Smooth muscle cell (in vitro differentiated cells): ENCODE results near the gene CENATAC. TPM values are rescaled to one million over a fixed set of nuclear protein-coding genes. Genes with fewer than 3 reads are reported as not detected.

Experiments
- DNase-seq: peaks from one replicate; lab custom pipeline; 2025; ENCODE audit not compliant: unreplicated experiment; lab: John Stamatoyannopoulos, UW
- H2AFZ ChIP-seq: fragments of 200-600 bp; sonication (generic); 2 replicates; pipeline ENCODE4 v1.6.0; 2016; ENCODE audit warnings: antibody characterized with exemption, low read depth, mild to moderate bottlenecking
- H3F3A ChIP-seq: fragments of 200-600 bp; sonication (generic); 2 replicates; pipeline ENCODE4 v1.6.0; 2017; ENCODE audit warnings: antibody characterized with exemption, low read depth
- H3K27ac ChIP-seq: fragments of 200-600 bp; sonication (generic); 2 replicates; pipeline ENCODE4 v1.5.1; 2016; ENCODE audit warnings: low read depth, mild to moderate bottlenecking
- H3K27me3 ChIP-seq: fragments of 200-600 bp; sonication (generic); 2 replicates; pipeline ENCODE4 v1.6.1; 2016; ENCODE audit warnings: low read depth, mild to moderate bottlenecking
- H3K36me3 ChIP-seq: fragments of 200-600 bp; sonication (generic); 2 replicates; pipeline ENCODE4 v1.5.1; 2016; ENCODE audit warnings: low read depth
- H3K4me1 ChIP-seq: fragments of 200-600 bp; sonication (generic); 2 replicates; pipeline ENCODE4 v1.5.1; 2016; ENCODE audit warnings: low read depth
- H3K4me2 ChIP-seq: fragments of 200-600 bp; sonication (generic); 2 replicates; pipeline ENCODE4 v1.6.0; 2016; ENCODE audit warnings: mild to moderate bottlenecking
- H3K4me3 ChIP-seq: fragments of 200-600 bp; sonication (generic); 2 replicates; pipeline ENCODE4 v1.5.1; 2016; ENCODE audit warnings: mild to moderate bottlenecking
- H3K79me2 ChIP-seq: fragments of 200-600 bp; sonication (generic); 2 replicates; pipeline ENCODE4 v1.6.0; 2016; ENCODE audit warnings: low read depth, mild to moderate bottlenecking
- H3K9ac ChIP-seq: fragments of 200-600 bp; sonication (generic); 2 replicates; pipeline ENCODE4 v1.6.0; 2016; ENCODE audit warnings: low read depth
- H3K9me3 ChIP-seq: fragments of 200-600 bp; sonication (generic); replicated peaks from 2 replicates; pipeline ENCODE4 v1.5.1; 2016; ENCODE audit warnings: low read depth
- H4K20me1 ChIP-seq: fragments of 200-600 bp; sonication (generic); 2 replicates; pipeline ENCODE4 v1.6.0; 2016; ENCODE audit warnings: low read depth
- WGBS: methylation state at CpG from one replicate; pipeline ENCODE4 v1.1.7; 2016; ENCODE audit warnings: low lambda C conversion rate; 5-methylcytosine and 5-hydroxymethylcytosine counted together
- polyA plus RNA-seq: library from polyadenylated mRNA; unstranded; fragments of >200 nt; fragmentation: Nextera tagmentation; extraction: Ambion mirVana; gene quantifications from 2 replicates; pipeline ENCODE4 v1.2.1, GENCODE V29; 2016
- total RNA-seq: library from RNA; depleted of rRNA; stranded (reverse); fragments of >200 nt; gene quantifications from 2 replicates; pipeline ENCODE4 v1.2.3, GENCODE V29; 2014
- TF ChIP-seq, protein P1 (sequence below): fragments of 200-600 bp; sonication (generic); IDR thresholded peaks from 2 replicates; pipeline ENCODE4 v1.5.1; 2017; ENCODE audit warnings: borderline replicate concordance, mild to moderate bottlenecking, antibody characterized with exemption; ENCODE audit not compliant: insufficient read depth, poor library complexity, severe bottlenecking

Gene CENATAC
- total and polyA plus RNA-seq, 2 experiments from 2014 or later: 5.3 to 17.8 TPM

DNA sequence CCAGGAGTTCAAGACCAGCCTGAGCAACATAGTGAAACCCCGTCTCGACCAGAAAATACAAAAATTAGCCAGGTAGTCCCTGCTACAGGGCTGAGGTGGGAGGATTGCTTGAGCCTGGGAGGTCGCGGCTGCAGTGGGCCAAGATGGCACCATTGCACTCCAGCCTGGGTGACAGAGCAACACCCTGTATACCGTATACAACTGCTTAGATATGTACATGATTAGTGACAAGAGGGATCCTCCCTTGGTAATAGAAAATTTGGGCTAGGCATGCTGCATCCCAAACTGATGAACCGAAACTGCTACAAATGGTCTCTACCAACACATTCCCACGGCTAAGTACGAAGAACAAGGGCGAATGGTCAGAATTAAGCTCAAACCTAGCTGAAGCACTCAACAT is 45.0 kb downstream of the CENATAC start:
- H3K4me2 ChIP-seq: no peak overlapping the region
- TF ChIP-seq, protein P1, sequence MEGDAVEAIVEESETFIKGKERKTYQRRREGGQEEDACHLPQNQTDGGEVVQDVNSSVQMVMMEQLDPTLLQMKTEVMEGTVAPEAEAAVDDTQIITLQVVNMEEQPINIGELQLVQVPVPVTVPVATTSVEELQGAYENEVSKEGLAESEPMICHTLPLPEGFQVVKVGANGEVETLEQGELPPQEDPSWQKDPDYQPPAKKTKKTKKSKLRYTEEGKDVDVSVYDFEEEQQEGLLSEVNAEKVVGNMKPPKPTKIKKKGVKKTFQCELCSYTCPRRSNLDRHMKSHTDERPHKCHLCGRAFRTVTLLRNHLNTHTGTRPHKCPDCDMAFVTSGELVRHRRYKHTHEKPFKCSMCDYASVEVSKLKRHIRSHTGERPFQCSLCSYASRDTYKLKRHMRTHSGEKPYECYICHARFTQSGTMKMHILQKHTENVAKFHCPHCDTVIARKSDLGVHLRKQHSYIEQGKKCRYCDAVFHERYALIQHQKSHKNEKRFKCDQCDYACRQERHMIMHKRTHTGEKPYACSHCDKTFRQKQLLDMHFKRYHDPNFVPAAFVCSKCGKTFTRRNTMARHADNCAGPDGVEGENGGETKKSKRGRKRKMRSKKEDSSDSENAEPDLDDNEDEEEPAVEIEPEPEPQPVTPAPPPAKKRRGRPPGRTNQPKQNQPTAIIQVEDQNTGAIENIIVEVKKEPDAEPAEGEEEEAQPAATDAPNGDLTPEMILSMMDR: no peak
- no peak overlapping the region for H3K4me3 ChIP-seq
- no peaks in the 10 kb centered on the region for H3K4me1 ChIP-seq
- H3K27me3 ChIP-seq: no peaks in the 10 kb centered on the region
- no peak for DNase-seq
- no peaks in the 10 kb centered on the region for H3K36me3 ChIP-seq
- no peaks in the 10 kb centered on the region for H3K9me3 ChIP-seq
- no peaks in the 10 kb centered on the region for H4K20me1 ChIP-seq
- H3K9ac ChIP-seq: no peak overlapping the region
- H3K27ac ChIP-seq: no peak overlapping the region
- H2AFZ ChIP-seq: no peak overlapping the region
- WGBS: 92% methylated on average over 9 of the region's 9 CpGs
- H3K79me2 ChIP-seq: no peaks in the 10 kb centered on the region
- no peaks in the 10 kb centered on the region for H3F3A ChIP-seq

DNA sequence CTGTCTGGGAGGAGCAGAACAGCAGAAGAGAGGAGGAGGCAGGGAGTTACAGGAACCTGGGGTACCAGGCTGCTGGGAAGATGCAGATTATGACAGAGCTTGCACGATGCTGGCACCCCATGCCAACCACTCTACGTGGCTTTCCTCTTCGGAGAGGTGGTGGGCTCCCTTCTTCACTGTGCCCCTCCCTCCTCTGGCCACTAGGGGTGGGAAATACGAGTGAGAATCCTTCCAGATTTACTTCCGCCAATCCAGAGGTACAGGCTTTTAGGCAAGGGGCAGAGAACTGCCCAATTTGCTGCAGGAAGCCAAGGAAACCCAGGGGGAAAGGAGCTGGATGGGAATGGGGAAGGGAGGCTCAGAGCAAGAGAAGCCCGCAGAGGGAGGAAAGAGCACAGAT is 46.8 kb downstream of the CENATAC start:
- no peaks in the 10 kb centered on the region for H4K20me1 ChIP-seq
- H3K36me3 ChIP-seq: peaks cover 2% of the 10 kb centered on the region
- H3K9me3 ChIP-seq: no peaks in the 10 kb centered on the region
- no peaks in the 10 kb centered on the region for H3K27me3 ChIP-seq
- no peaks in the 10 kb centered on the region for H3F3A ChIP-seq
- no peak overlapping the region for H3K27ac ChIP-seq
- no peak overlapping the region for H2AFZ ChIP-seq
- no peak for DNase-seq
- 82% methylated on average over 6 of the region's 6 CpGs for WGBS
- no peaks in the 10 kb centered on the region for H3K4me1 ChIP-seq
- no peak overlapping the region for H3K4me2 ChIP-seq
- H3K79me2 ChIP-seq: no peaks in the 10 kb centered on the region
- H3K9ac ChIP-seq: no peak overlapping the region
- no peak overlapping the region for H3K4me3 ChIP-seq
- TF ChIP-seq, protein P1: peak; percentile 21

DNA sequence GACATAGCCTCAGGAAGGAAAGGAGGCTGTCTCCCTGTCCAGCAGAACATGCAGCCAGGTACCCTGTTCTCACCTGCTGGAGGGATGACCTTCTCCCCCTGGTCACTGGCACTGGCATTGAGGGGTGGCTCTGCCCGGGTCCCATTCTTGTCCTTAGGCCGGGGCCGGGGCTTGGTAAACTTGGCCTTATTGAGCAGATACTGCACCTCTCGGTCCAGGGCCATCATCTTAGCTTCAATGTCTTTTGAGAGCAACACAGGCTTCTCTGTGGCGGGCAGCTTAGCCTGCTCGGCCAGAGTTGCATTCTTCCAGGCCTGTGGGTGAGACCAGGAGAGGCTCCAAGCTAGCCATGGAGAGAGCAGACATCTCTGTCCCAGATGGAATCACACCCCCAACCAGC is 48.6 kb downstream of the CENATAC start:
- H3F3A ChIP-seq: no peaks in the 10 kb centered on the region
- no peak overlapping the region for H3K9ac ChIP-seq
- no peaks in the 10 kb centered on the region for H3K27me3 ChIP-seq
- H3K27ac ChIP-seq: no peak overlapping the region
- no peaks in the 10 kb centered on the region for H3K79me2 ChIP-seq
- no peaks in the 10 kb centered on the region for H3K9me3 ChIP-seq
- no peak overlapping the region for H3K4me2 ChIP-seq
- WGBS: 97% methylated on average over 6 of the region's 6 CpGs
- no peaks in the 10 kb centered on the region for H4K20me1 ChIP-seq
- DNase-seq: no peak
- no peak overlapping the region for H3K4me3 ChIP-seq
- peaks cover 10% of the 10 kb centered on the region for H3K36me3 ChIP-seq
- no peaks in the 10 kb centered on the region for H3K4me1 ChIP-seq
- no peak overlapping the region for H2AFZ ChIP-seq
- TF ChIP-seq, protein P1: no peak

DNA sequence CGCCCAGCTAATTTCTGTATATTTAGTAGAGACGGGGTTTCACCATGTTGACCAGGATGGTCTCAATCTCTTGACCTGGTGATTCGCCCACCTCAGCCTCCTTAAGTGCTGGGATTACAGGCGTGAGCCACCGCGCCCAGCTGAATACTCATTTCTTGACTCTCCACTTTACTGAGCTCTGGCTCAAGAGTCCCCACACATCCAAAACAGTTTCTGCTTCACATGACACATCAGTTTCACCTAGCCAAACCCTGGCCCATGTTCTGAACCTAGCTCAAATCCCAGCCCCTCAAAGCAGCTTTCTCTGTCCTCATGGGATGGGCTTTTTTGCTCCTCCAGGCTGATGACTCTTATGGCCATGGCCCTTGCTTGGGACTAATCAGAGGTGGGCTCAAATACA is 49.3 kb downstream of the CENATAC start:
- Histone ChIP-seq H3K9me3 (no peaks in the 10 kb centered on the region), H3K27me3 (no peaks in the 10 kb centered on the region), H3K27ac (no peak overlapping the region), H3K4me2 (no peak overlapping the region), H3F3A (no peaks in the 10 kb centered on the region), H3K79me2 (no peaks in the 10 kb centered on the region), H2AFZ (no peak overlapping the region), H3K4me3 (no peak overlapping the region), H3K9ac (no peak overlapping the region), H3K36me3 (peaks cover 10% of the 10 kb centered on the region), H4K20me1 (no peaks in the 10 kb centered on the region), H3K4me1 (no peaks in the 10 kb centered on the region)
- 99% methylated on average over 6 of the region's 6 CpGs for WGBS
- no peak for DNase-seq
- TF ChIP-seq, protein P1: no peak
